Upper lobe of left lung (tissue), 6 donors: Measurements from ENCODE around the gene TCF21. TPM values are rescaled to one million over a fixed set of nuclear protein-coding genes. Genes with fewer than 3 reads are reported as not detected.
"Not testable (repeated sequence)": the region's sequence is repeated elsewhere in the genome, so short reads cannot be mapped to it uniquely, and the experiment has no call there.

Experiments
- ATAC-seq, 2 donors: fragments of 200-7000 bp; cut with Tn5 transposase; one replicate each; pipeline ENCODE4 v1.9.1; 2022; ENCODE audit warnings: mild to moderate bottlenecking in 2 of 2, moderate library complexity in 2 of 2; ENCODE audit not compliant: low FRiP score in 2 of 2
- DNase-seq, 2 donors: peaks; one replicate each; pipeline ENCODE4 v3.0.0-alpha.2; 2019 to 2020
- H3K27ac ChIP-seq, 4 donors: fragments of 200-600 bp; sonication (generic); one replicate each; pipeline ENCODE4 v1.5.1; 2016 to 2019
- H3K27me3 ChIP-seq, 4 donors: fragments of 200-600 bp; sonication (generic); one replicate each; pipeline ENCODE4 v1.5.1; 2017 to 2019
- H3K36me3 ChIP-seq, 4 donors: fragments of 200-600 bp; sonication (generic); one replicate each; pipeline ENCODE4 v1.5.1; 2016 to 2019
- H3K4me1 ChIP-seq, 4 donors: fragments of 200-600 bp; sonication (generic); one replicate each; pipeline ENCODE4 v1.5.1; 2018 to 2019
- H3K4me3 ChIP-seq, 4 donors: fragments of 200-600 bp; sonication (generic); one replicate each; pipeline ENCODE4 v1.5.1; 2017 to 2019; ENCODE audit warnings: mild to moderate bottlenecking in 2 of 4, moderate library complexity in 1 of 4
- H3K9me3 ChIP-seq, 4 donors: fragments of 200-600 bp; sonication (generic); one replicate each; pipeline ENCODE4 v1.5.1; 2018 to 2019
- EP300 ChIP-seq, 4 donors: sonication (generic); formaldehyde crosslinking; IDR thresholded peaks; one replicate each; pipeline ENCODE4 v1.5.1; 2017; ENCODE audit warnings: antibody characterized with exemption in 4 of 4, control low read depth in 2 of 4
- POLR2A ChIP-seq, 4 donors: fragments of 450-650 bp; IDR thresholded peaks; one replicate each; pipeline ENCODE4 v1.5.1; 2016 to 2017; ENCODE audit warnings: antibody characterized with exemption in 4 of 4, mild to moderate bottlenecking in 2 of 4
- POLR2AphosphoS5 ChIP-seq, 2 donors: sonication (generic); formaldehyde crosslinking; IDR thresholded peaks; one replicate each; pipeline ENCODE4 v1.5.1; 2017; ENCODE audit warnings: antibody characterized with exemption in 2 of 2
- WGBS, 2 donors: methylation state at CpG; one replicate each; pipeline ENCODE4 v1.1.5; 2017 to 2018; 5-methylcytosine and 5-hydroxymethylcytosine counted together
- total RNA-seq, 6 donors: library from RNA; depleted of rRNA in 4 of 6; stranded (reverse); fragments of >200 nt in 4 of 6; gene quantifications; one replicate each; pipeline versions ENCODE4 v1.1.0 to v1.2.1, GENCODE V29; 2016 to 2021
- TF ChIP-seq, protein P1 (sequence below), 6 experiments: fragments of 450-650 bp in 4 of 6; fragments of 200-600 bp in 2 of 6; sonication (generic) in 2 of 6; IDR thresholded peaks; one replicate each; pipeline ENCODE4 v1.5.1; 2016 to 2019; ENCODE audit warnings: antibody characterized with exemption in 6 of 6
- donor health status: DM: no; HTN: no; CAD: no; lungs with moderate emphysema.
- donor health status: DM: no; HTN: yes; CAD: no; lungs with severe emphysema.

Gene TCF21
- total RNA-seq, 6 donors from 2014 or later = 13.8 to 68.6 (median 30.2) TPM

DNA sequence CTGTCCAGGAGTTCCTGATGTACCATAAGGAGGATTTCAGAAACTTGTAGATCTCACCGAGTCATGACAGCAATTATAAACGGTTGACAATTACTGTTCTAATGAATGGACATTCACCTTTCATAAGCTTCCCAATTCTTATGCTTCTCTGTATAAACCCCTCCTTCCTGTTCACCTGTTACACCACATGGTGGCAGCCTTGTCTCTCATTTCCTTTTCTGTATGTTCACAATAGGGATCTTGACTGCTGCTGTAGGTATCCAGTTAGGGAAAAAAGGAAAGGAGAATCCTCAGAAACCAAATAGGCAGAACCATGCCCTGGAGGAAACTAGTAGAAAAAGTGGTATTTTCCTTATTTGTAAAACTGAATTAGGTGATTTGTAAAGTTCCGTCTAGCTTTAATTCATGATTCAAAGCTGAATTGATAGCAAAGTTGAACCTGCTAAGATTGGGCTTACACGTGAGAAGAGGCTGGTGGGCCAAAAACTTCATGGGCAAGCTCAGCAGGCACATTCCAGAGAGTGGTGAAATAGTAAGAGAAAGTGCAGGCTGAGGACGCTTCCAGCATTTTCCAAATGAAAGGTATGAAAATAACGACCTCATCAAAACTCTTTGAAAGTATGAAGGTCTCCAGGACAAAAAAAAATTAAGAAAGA, 35.2 kb downstream of the TCF21 start:
- 23 to 28% methylated on average over 6 of the region's 6 CpGs for WGBS, 2 donors
- Histone ChIP-seq H3K27ac (no peak overlapping the region), H3K27me3 (peaks cover 0 to under 1% (median 0%) of the 10 kb centered on the region in 4 donors), H3K36me3 (no peaks in the 10 kb centered on the region), H3K9me3 (no peaks in the 10 kb centered on the region), H3K4me3 (no peak overlapping the region), H3K4me1 (peaks cover 0 to 4% (median 0%) of the 10 kb centered on the region in 4 donors)
- TF ChIP-seq POLR2A (IDR thresholded peaks at IDR 0.05) (no peak), POLR2AphosphoS5 (IDR thresholded peaks at IDR 0.05) (no peak), EP300 (IDR thresholded peaks at IDR 0.05) (no peak)
- TF ChIP-seq, protein P1, sequence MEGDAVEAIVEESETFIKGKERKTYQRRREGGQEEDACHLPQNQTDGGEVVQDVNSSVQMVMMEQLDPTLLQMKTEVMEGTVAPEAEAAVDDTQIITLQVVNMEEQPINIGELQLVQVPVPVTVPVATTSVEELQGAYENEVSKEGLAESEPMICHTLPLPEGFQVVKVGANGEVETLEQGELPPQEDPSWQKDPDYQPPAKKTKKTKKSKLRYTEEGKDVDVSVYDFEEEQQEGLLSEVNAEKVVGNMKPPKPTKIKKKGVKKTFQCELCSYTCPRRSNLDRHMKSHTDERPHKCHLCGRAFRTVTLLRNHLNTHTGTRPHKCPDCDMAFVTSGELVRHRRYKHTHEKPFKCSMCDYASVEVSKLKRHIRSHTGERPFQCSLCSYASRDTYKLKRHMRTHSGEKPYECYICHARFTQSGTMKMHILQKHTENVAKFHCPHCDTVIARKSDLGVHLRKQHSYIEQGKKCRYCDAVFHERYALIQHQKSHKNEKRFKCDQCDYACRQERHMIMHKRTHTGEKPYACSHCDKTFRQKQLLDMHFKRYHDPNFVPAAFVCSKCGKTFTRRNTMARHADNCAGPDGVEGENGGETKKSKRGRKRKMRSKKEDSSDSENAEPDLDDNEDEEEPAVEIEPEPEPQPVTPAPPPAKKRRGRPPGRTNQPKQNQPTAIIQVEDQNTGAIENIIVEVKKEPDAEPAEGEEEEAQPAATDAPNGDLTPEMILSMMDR (IDR thresholded peaks at IDR 0.05) = peak; percentile 75 to 90 (median 86)
- ATAC-seq = peak; percentile 80 to 92
- peak in 1 of 2 donors; percentile 53 for DNase-seq

DNA sequence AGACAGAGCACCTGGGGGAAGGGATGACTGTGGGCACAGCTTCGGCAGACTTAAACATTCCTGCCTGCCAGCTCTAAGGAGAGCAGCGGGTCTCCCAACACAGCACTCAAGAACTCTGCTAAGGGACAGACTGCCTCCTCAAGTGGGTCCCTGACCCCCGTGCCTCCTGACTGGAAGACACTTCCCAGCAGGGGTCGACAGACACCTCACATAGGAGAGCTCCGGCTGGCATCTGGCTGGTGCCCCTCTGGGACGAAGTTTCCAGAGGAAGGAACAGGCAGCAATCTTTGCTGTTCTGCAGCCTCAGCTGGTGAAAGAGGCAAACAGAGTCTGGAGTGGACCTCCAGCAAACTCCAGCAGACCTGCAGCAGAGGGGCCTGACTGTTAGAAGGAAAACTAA, 42.3 kb downstream of the TCF21 start:
- H3K4me3 ChIP-seq, H3K4me1 ChIP-seq, ATAC-seq, H3K36me3 ChIP-seq, H3K27ac ChIP-seq, H3K27me3 ChIP-seq, DNase-seq, H3K9me3 ChIP-seq: not testable (repeated sequence)
- WGBS, 2 donors = 61% methylated on average over 4 of the region's 6 CpGs; no CpG with 5 or more reads in 1 of the 2 donors

DNA sequence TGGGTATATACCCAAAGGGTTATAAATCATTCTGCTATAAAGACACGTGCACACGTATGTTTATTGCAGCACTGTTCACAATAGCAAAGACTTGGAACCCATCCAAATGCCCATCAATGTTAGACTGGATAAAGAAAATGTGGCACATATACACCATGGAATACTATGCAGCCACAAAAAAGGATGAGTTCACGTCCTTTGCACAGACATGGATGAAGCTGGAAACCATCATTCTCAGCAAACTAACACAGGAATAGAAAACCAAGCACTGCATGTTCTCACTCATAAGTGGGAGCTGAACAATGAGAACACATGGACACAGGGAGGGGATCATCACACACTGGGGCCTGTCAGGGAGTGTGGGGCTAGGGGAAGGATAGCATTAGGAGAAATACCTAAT, 47.4 kb downstream of the TCF21 start:
- not testable (repeated sequence) for H3K4me1 ChIP-seq, DNase-seq, H3K36me3 ChIP-seq, H3K4me3 ChIP-seq, H3K27ac ChIP-seq, H3K9me3 ChIP-seq, ATAC-seq, H3K27me3 ChIP-seq
- WGBS, 2 donors = 76 to 90% methylated on average over 3 of the region's 3 CpGs

GRCh38 chr6:133937909-133938308, 49.0 kb downstream of the TCF21 start:
- H3K4me1 ChIP-seq = no peaks in the 10 kb centered on the region
- no peaks in the 10 kb centered on the region for H3K36me3 ChIP-seq
- H3K9me3 ChIP-seq = peaks cover 0 to 4% (median 2%) of the 10 kb centered on the region in 4 donors
- DNase-seq (no peak), ATAC-seq (no peak)
- no peak overlapping the region for H3K27ac ChIP-seq
- TF ChIP-seq POLR2AphosphoS5 (IDR thresholded peaks at IDR 0.05) = no peak
- TF ChIP-seq, protein P1 (IDR thresholded peaks at IDR 0.05) = no peak
- H3K27me3 ChIP-seq = no peaks in the 10 kb centered on the region
- H3K4me3 ChIP-seq = no peak overlapping the region

GRCh38 chr6:133938533-133938932, 49.6 kb downstream of the TCF21 start:
- 91 to 95% methylated on average over 1 of the region's 1 CpG for WGBS, 2 donors
- TF ChIP-seq, protein P1 (IDR thresholded peaks at IDR 0.05) = no peak
- TF ChIP-seq EP300 (IDR thresholded peaks at IDR 0.05) = no peak
- no peak for TF ChIP-seq POLR2A (IDR thresholded peaks at IDR 0.05)
- TF ChIP-seq POLR2AphosphoS5 (IDR thresholded peaks at IDR 0.05) = no peak
- ATAC-seq = no peak

More at GRCh38 chr6:133938533-133938932, 49.6 kb downstream of the TCF21 start:
- peaks cover 0 to 3% (median under 1%) of the 10 kb centered on the region in 4 donors for H3K9me3 ChIP-seq
- no peak for DNase-seq
- no peaks in the 10 kb centered on the region for H3K27me3 ChIP-seq
- H3K4me3 ChIP-seq = no peak overlapping the region
- no peaks in the 10 kb centered on the region for H3K36me3 ChIP-seq
- no peaks in the 10 kb centered on the region for H3K4me1 ChIP-seq
- H3K27ac ChIP-seq = no peak overlapping the region
